Mesenchymal stem cell (in vitro differentiated cells and primary cell): ENCODE results near the gene STK11IP.

Source experiments
- DNase-seq: peaks from one replicate; pipeline ENCODE4 v3.0.0-alpha.2; 2013
- H2AFZ ChIP-seq: one replicate; pipeline ENCODE4 v1.6.1; 2013; ENCODE audit warnings: low read depth, mild to moderate bottlenecking, control low read depth, inconsistent platforms, low read length, moderate library complexity
- H2AK5ac ChIP-seq: 2 replicates; pipeline ENCODE4 v1.6.1; 2013; ENCODE audit warnings: low read length, moderate library complexity, mild to moderate bottlenecking, inconsistent platforms; ENCODE audit not compliant: severe bottlenecking
- H2BK120ac ChIP-seq: one replicate; pipeline ENCODE4 v1.6.1; 2013; ENCODE audit warnings: low read depth, mild to moderate bottlenecking, inconsistent platforms, low read length, moderate library complexity
- H2BK12ac ChIP-seq, 2 experiments: one replicate each; pipeline ENCODE4 v1.6.1; 2013; ENCODE audit warnings: inconsistent platforms in 2 of 2, low read length in 2 of 2, mild to moderate bottlenecking in 2 of 2, moderate library complexity in 2 of 2, control low read depth in 1 of 2
- H2BK15ac ChIP-seq: one replicate; pipeline ENCODE4 v1.6.1; 2013; ENCODE audit warnings: mild to moderate bottlenecking, low read depth, inconsistent platforms; ENCODE audit not compliant: poor library complexity, severe bottlenecking
- H2BK5ac ChIP-seq: 2 replicates; pipeline ENCODE4 v1.6.1; 2013; ENCODE audit warnings: low read depth, mild to moderate bottlenecking, low read length, control low read depth, inconsistent platforms; ENCODE audit not compliant: poor library complexity, severe bottlenecking
- H3K14ac ChIP-seq, 2 experiments: one replicate each; pipeline ENCODE4 v1.6.1; 2013; ENCODE audit warnings: inconsistent platforms in 2 of 2, low read length in 2 of 2, control low read depth in 1 of 2, mild to moderate bottlenecking in 1 of 2, moderate library complexity in 1 of 2
- H3K18ac ChIP-seq, 2 experiments: one replicate each; pipeline ENCODE4 v1.6.1; 2013; ENCODE audit warnings: inconsistent platforms in 2 of 2, low read length in 2 of 2, control low read depth in 1 of 2, low read depth in 1 of 2, mild to moderate bottlenecking in 1 of 2
- H3K23ac ChIP-seq, 2 experiments: one replicate each; pipeline ENCODE4 v1.6.1; 2013; ENCODE audit warnings: inconsistent platforms in 2 of 2, low read length in 2 of 2, mild to moderate bottlenecking in 2 of 2, moderate library complexity in 2 of 2, control low read depth in 1 of 2
- H3K27ac ChIP-seq: 2 replicates; pipeline ENCODE4 v1.5.1; 2013; ENCODE audit warnings: mild to moderate bottlenecking, moderate library complexity, low read length, control low read depth, inconsistent platforms; ENCODE audit not compliant: poor library complexity, severe bottlenecking
- H3K27me3 ChIP-seq, 2 experiments: 2 replicates each; pipeline versions ENCODE4 v1.6.1 to v1.7.0; 2013; ENCODE audit warnings: low read length in 2 of 2, mild to moderate bottlenecking in 2 of 2, moderate library complexity in 2 of 2, control low read depth in 1 of 2, inconsistent platforms in 1 of 2; ENCODE audit not compliant: control insufficient read depth in 1 of 2, insufficient read depth in 1 of 2
- H3K36me3 ChIP-seq, 2 experiments: 2 replicates each; pipeline versions ENCODE4 v1.6.1 to v1.7.0; 2013; ENCODE audit warnings: low read length in 2 of 2, control low read depth in 1 of 2, inconsistent platforms in 1 of 2, low read depth in 1 of 2, mild to moderate bottlenecking in 1 of 2; ENCODE audit not compliant: insufficient read depth in 2 of 2, control insufficient read depth in 1 of 2
- H3K4ac ChIP-seq, 2 experiments: one replicate each; pipeline ENCODE4 v1.6.1; 2013; ENCODE audit warnings: inconsistent platforms in 2 of 2, low read length in 2 of 2, mild to moderate bottlenecking in 2 of 2, moderate library complexity in 2 of 2, control low read depth in 1 of 2, low read depth in 1 of 2
- H3K4me1 ChIP-seq: 2 replicates; pipeline ENCODE4 v1.6.1; 2013; ENCODE audit warnings: low read depth, low read length, control low read depth; ENCODE audit not compliant: control insufficient read depth, insufficient read depth
- H3K4me2 ChIP-seq: 2 replicates; pipeline ENCODE4 v1.6.1; 2013; ENCODE audit warnings: low read length, mild to moderate bottlenecking, inconsistent platforms; ENCODE audit not compliant: poor library complexity, severe bottlenecking
- H3K4me3 ChIP-seq, 2 experiments: 2 replicates each; pipeline versions ENCODE4 v1.5.1 to v1.7.0; 2013; ENCODE audit warnings: low read length in 2 of 2, mild to moderate bottlenecking in 2 of 2, control low read depth in 1 of 2, low read depth in 1 of 2; ENCODE audit not compliant: insufficient read depth in 1 of 2
- H3K79me1 ChIP-seq: replicated peaks from 2 replicates; pipeline ENCODE4 v1.6.1; 2013; ENCODE audit warnings: mild to moderate bottlenecking, control low read depth, low read length, inconsistent platforms; ENCODE audit not compliant: poor library complexity, severe bottlenecking
- H3K9ac ChIP-seq: 2 replicates; pipeline ENCODE4 v1.7.0; 2013; ENCODE audit warnings: mild to moderate bottlenecking, low read length, moderate library complexity
- H3K9me3 ChIP-seq: 2 replicates; pipeline ENCODE4 v1.7.0; 2013; ENCODE audit warnings: mild to moderate bottlenecking, low read length; ENCODE audit not compliant: control insufficient read depth
- H4K8ac ChIP-seq: one replicate; pipeline ENCODE4 v1.6.1; 2013; ENCODE audit warnings: inconsistent platforms, mild to moderate bottlenecking, low read length, moderate library complexity
- H4K91ac ChIP-seq: one replicate; pipeline ENCODE4 v1.6.1; 2013; ENCODE audit warnings: mild to moderate bottlenecking, low read length, inconsistent platforms
- WGBS: methylation state at CpG from one replicate; pipeline ENCODE4 v1.1.7; 2013; ENCODE audit warnings: mixed read lengths; 5-methylcytosine and 5-hydroxymethylcytosine counted together

STK11IP gene

DNA sequence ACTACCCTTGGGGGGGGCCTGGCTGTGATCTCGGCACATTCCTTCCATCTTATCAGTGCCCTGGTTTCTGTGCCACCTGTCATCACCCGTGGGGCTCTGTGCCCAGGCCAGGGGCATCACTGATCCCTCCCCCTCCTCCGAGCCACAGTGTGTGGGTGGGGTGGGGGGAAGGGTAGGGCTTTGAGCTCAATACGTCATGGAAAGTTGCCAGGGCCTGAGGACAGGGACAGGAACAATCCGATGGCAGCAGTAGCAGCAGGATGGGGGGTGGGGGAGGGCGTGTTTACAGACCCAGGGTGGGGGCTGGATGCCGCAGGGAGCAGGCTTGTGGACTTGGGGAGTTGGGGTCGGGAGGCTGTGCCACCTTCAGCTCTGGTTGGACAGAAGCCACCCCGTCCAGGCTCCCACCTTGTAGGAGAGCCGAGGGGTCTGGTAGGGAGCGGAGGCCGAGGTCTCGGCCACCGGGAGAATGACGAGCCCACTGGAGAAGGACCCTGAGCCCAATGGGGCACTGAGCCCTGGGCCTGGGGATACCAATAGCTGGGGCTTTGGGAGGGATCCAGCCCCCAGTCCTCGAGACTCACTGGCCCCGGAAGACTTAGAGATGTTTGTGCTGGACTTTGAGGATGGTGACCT, 33.2 kb downstream of the STK11IP start:
- WGBS, result 86% methylated on average over 16 of the region's 17 CpGs
- no peak for DNase-seq
- Histone ChIP-seq H3K4me3 (no peak overlapping the region), H2BK12ac (no peak overlapping the region), H3K9me3 (no peaks in the 10 kb centered on the region), H3K9ac (no peak overlapping the region), H4K8ac (no peak overlapping the region), H2AK5ac (no peak overlapping the region), H4K91ac (no peak overlapping the region), H3K27ac (no peak overlapping the region), H2BK15ac (no peak overlapping the region), H2BK5ac (no peak overlapping the region), H3K79me1 (no peaks in the 10 kb centered on the region), H3K36me3 (peaks cover 20 to 66% of the 10 kb centered on the region in 2 experiments), H3K4ac (no peak overlapping the region), H3K18ac (no peak overlapping the region), H3K23ac (no peak overlapping the region), H3K14ac (no peak overlapping the region), H2BK120ac (no peak overlapping the region), H3K4me1 (peaks cover 18% of the 10 kb centered on the region), H3K4me2 (no peak overlapping the region), H3K27me3 (peaks cover 0 to 6% of the 10 kb centered on the region in 2 experiments), H2AFZ (no peak overlapping the region)

DNA sequence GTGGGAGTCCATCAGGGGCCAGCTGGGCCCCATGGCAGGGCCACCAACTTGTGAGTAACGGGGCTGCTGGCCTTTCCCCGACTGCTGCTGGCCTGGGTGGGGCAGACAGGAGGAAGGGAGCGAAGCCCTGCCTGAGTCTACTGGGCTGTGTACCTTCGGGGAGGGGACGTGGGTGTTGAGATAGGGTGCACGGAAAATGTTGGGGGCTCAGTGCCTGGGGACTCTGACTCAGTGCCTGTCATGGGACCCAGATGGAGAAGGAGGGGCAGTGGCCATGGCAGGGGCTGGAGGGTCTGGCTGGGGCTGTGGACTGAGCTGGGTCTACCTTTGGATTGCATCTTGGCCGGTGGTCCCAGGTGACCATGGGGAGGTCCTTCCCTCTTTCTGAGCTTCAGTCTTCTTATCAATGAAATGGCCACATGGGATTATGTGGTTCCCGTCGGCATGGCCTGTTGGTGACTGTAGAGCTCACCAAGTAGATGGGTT, 33.8 kb downstream of the STK11IP start:
- Histone ChIP-seq H2AK5ac (no peak overlapping the region), H3K27me3 (peaks cover 0 to 5% of the 10 kb centered on the region in 2 experiments), H3K9me3 (no peaks in the 10 kb centered on the region), H3K27ac (no peak overlapping the region), H4K91ac (no peak overlapping the region), H2BK5ac (no peak overlapping the region), H3K9ac (no peak overlapping the region), H3K36me3 (peaks cover 20 to 72% of the 10 kb centered on the region in 2 experiments), H3K18ac (no peak overlapping the region), H3K14ac (no peak overlapping the region), H3K4ac (no peak overlapping the region), H2AFZ (no peak overlapping the region), H2BK15ac (no peak overlapping the region), H3K4me1 (peaks cover 18% of the 10 kb centered on the region), H3K4me3 (no peak overlapping the region), H2BK120ac (no peak overlapping the region), H3K79me1 (no peaks in the 10 kb centered on the region), H3K23ac (no peak overlapping the region), H2BK12ac (no peak overlapping the region), H3K4me2 (no peak overlapping the region), H4K8ac (no peak overlapping the region)
- no peak for DNase-seq
- 95% methylated on average over 9 of the region's 9 CpGs for WGBS

DNA sequence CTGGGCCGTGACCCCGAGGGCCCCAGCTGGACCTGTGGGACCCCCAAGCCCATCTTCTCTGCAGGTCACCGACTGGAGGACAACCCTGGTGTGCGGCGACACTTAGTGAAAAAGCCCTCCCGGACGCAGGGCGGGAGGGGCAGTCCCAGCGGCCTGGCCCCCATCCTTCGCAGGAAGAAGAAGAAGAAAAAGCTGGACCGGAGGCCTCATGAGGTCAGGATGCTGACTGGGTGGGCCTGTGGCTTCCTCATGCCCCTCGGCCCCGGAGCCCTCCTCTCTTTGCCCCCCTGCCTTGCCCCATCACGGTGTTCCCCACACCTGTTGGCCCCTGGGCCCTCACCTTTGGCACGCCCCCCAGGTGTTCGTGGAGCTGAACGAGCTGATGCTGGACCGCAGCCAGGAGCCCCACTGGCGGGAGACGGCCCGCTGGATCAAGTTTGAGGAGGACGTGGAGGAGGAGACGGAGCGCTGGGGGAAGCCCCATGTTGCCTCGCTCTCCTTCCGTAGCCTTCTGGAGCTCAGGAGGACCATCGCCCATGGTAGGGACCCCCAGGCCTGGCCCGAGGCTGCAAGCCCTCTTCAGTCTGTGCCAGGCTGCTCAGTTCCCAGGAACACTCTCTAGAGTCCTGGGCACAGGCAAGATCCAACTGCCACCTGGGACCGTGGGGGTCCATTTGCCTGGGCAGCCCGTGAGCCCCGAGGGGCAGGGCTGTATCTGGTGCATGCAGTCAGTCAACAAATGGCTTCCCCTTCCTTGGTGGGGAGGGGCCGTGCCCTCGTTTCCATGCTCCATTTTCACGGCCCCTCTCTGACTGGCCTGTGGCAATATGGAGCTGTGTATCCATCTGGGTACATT, 34.5 kb downstream of the STK11IP start:
- Histone ChIP-seq H3K4ac (no peak overlapping the region), H3K14ac (no peak overlapping the region), H3K4me1 (peaks cover 14% of the 10 kb centered on the region), H3K23ac (no peak overlapping the region), H3K27me3 (no peaks in the 10 kb centered on the region), H3K4me2 (no peak overlapping the region), H4K91ac (no peak overlapping the region), H3K27ac (no peak overlapping the region), H4K8ac (no peak overlapping the region), H2BK5ac (no peak overlapping the region), H2BK15ac (no peak overlapping the region), H2BK120ac (no peak overlapping the region), H3K9me3 (no peaks in the 10 kb centered on the region), H3K79me1 (no peaks in the 10 kb centered on the region), H3K36me3 (peaks cover 20 to 79% of the 10 kb centered on the region in 2 experiments), H2AFZ (no peak overlapping the region), H2BK12ac (no peak overlapping the region), H3K4me3 (no peak overlapping the region), H2AK5ac (no peak overlapping the region), H3K18ac (no peak overlapping the region), H3K9ac (no peak overlapping the region)
- 93% methylated on average over 34 of the region's 34 CpGs for WGBS
- DNase-seq, result no peak

DNA sequence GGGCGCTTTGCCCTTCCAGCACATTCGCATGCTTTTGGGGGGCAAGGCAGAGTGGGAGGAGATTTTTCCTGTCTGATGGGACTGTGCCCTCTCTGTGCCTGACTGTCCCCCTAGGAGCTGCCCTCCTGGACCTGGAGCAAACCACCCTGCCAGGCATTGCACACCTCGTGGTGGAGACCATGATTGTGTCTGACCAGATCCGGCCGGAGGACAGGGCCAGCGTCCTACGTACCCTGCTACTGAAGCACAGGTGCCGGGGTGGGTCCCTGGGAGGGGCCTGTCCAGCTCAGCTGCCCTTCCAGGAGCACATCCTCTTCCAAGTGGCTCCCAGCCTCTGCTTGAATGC, 35.1 kb downstream of the STK11IP start:
- Histone ChIP-seq H3K4me3 (no peak overlapping the region), H3K79me1 (no peaks in the 10 kb centered on the region), H2AK5ac (no peak overlapping the region), H4K8ac (no peak overlapping the region), H3K23ac (no peak overlapping the region), H3K4me1 (peaks cover 13% of the 10 kb centered on the region), H3K4me2 (no peak overlapping the region), H3K9ac (no peak overlapping the region), H3K4ac (no peak overlapping the region), H2BK15ac (no peak overlapping the region), H2BK12ac (no peak overlapping the region), H2AFZ (no peak overlapping the region), H3K36me3 (peaks cover 20 to 83% of the 10 kb centered on the region in 2 experiments), H4K91ac (no peak overlapping the region), H3K9me3 (no peaks in the 10 kb centered on the region), H3K27ac (no peak overlapping the region), H3K18ac (no peak overlapping the region), H2BK120ac (no peak overlapping the region), H3K27me3 (no peaks in the 10 kb centered on the region), H3K14ac (no peak overlapping the region), H2BK5ac (no peak overlapping the region)
- no peak for DNase-seq
- WGBS, result 95% methylated on average over 8 of the region's 8 CpGs
